Measurements from ENCODE around the gene SPRR2F.

- TF ChIP-seq, protein P1, sequence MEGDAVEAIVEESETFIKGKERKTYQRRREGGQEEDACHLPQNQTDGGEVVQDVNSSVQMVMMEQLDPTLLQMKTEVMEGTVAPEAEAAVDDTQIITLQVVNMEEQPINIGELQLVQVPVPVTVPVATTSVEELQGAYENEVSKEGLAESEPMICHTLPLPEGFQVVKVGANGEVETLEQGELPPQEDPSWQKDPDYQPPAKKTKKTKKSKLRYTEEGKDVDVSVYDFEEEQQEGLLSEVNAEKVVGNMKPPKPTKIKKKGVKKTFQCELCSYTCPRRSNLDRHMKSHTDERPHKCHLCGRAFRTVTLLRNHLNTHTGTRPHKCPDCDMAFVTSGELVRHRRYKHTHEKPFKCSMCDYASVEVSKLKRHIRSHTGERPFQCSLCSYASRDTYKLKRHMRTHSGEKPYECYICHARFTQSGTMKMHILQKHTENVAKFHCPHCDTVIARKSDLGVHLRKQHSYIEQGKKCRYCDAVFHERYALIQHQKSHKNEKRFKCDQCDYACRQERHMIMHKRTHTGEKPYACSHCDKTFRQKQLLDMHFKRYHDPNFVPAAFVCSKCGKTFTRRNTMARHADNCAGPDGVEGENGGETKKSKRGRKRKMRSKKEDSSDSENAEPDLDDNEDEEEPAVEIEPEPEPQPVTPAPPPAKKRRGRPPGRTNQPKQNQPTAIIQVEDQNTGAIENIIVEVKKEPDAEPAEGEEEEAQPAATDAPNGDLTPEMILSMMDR (IDR thresholded peaks at IDR 0.05), result no peak
- TF ChIP-seq POLR2A (IDR thresholded peaks at IDR 0.05), result no peak
These were observed 41.8 kb downstream of the SPRR2F start, which contains the start of gene SPRR2B for GRCh38 chr1:153071511-153071910.

Measured in thyroid gland (tissue), 4 donors.